HG02938 (cell line): ENCODE measurements around the gene SFRP4.
A peak's percentile ranks its signal among the peaks of the same experiment; 100 is the strongest.
"Not testable (repeated sequence)": the region's sequence is repeated elsewhere in the genome, so short reads cannot be mapped to it uniquely, and the experiment has no call there.

ENCODE experiments used
- ATAC-seq: cut with Tn5 transposase; IDR thresholded peaks from one replicate; pipeline ENCODE4 v1.9.1; 2021; ENCODE audit warnings: mild to moderate bottlenecking, moderate library complexity; ENCODE audit not compliant: unreplicated experiment

Gene SFRP4

GRCh38 chr7:37916673-37917660 lies at the start of gene SFRP4:
Gene SFRP4 (minus strand): TSS chr7:37916817. CDS start chr7:37916537, 280 bp downstream.
- peak; percentile 43 for ATAC-seq

- ATAC-seq, result no peak
Measured at GRCh38 chr7:37964196-37964595, 47.6 kb upstream of the SFRP4 start.

- ATAC-seq, result no peak
Measured at GRCh38 chr7:37961251-37961650, 44.6 kb upstream of the SFRP4 start.

- no peak for ATAC-seq
Measured at GRCh38 chr7:37960483-37960882, 43.9 kb upstream of the SFRP4 start.

- no peak for ATAC-seq
Measured at GRCh38 chr7:37957221-37957970, 40.8 kb upstream of the SFRP4 start.

- no peak for ATAC-seq
Measured at GRCh38 chr7:37956791-37957190, 40.2 kb upstream of the SFRP4 start.

- not testable (repeated sequence) for ATAC-seq
Measured at GRCh38 chr7:37954217-37954616, 37.6 kb upstream of the SFRP4 start.

GRCh38 chr7:37952240-37952639 lies 35.6 kb upstream of the SFRP4 start:
- ATAC-seq, result no peak

GRCh38 chr7:37947941-37948210 lies 31.3 kb upstream of the SFRP4 start:
- ATAC-seq, result no peak

- ATAC-seq, result no peak
Measured at GRCh38 chr7:37947138-37947940, 30.7 kb upstream of the SFRP4 start.

GRCh38 chr7:37945336-37945735 lies 28.7 kb upstream of the SFRP4 start:
- ATAC-seq, result no peak

GRCh38 chr7:37944737-37945054 lies 28.1 kb upstream of the SFRP4 start:
- no peak for ATAC-seq

- ATAC-seq, result peak; percentile 45
Measured at GRCh38 chr7:37943905-37944736, 27.5 kb upstream of the SFRP4 start.

- no peak for ATAC-seq
Measured at GRCh38 chr7:37942934-37943610, 26.5 kb upstream of the SFRP4 start.

- no peak for ATAC-seq
Measured at GRCh38 chr7:37933018-37933566, 16.5 kb upstream of the SFRP4 start.

- ATAC-seq, result no peak
Measured at GRCh38 chr7:37932543-37932942, 15.9 kb upstream of the SFRP4 start.

- no peak for ATAC-seq
Measured at GRCh38 chr7:37930226-37930948, 13.8 kb upstream of the SFRP4 start.

GRCh38 chr7:37928878-37929277 lies 12.3 kb upstream of the SFRP4 start:
- no peak for ATAC-seq
